ENCODE measurements around the gene SAG.

Gene SAG

DNA sequence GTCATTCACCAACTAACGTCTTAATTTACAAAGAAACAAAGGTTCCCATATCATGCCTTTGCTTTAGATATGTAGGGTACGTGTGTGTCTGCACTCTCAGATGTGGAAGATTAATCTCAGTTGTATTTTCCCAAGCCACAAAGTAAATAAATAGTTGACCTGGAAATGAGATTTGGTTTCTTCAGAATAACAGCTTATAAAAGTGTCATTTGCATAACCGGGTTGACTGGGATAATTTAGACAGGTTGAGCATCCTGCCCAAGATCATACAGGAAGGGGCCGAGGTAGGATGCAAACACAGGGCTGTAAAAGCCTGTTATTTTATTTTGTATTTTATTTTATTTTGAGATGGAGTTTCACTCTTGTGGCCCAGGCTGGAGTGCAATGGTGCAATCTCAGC lies 36.7 kb upstream of the SAG start:
- TF ChIP-seq, protein P1, sequence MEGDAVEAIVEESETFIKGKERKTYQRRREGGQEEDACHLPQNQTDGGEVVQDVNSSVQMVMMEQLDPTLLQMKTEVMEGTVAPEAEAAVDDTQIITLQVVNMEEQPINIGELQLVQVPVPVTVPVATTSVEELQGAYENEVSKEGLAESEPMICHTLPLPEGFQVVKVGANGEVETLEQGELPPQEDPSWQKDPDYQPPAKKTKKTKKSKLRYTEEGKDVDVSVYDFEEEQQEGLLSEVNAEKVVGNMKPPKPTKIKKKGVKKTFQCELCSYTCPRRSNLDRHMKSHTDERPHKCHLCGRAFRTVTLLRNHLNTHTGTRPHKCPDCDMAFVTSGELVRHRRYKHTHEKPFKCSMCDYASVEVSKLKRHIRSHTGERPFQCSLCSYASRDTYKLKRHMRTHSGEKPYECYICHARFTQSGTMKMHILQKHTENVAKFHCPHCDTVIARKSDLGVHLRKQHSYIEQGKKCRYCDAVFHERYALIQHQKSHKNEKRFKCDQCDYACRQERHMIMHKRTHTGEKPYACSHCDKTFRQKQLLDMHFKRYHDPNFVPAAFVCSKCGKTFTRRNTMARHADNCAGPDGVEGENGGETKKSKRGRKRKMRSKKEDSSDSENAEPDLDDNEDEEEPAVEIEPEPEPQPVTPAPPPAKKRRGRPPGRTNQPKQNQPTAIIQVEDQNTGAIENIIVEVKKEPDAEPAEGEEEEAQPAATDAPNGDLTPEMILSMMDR (IDR thresholded peaks at IDR 0.05) = no peak
- H3K9me3 Mint-ChIP-seq = no peaks in the 10 kb centered on the region
- peaks cover 7% of the 10 kb centered on the region for H3K4me1 Mint-ChIP-seq
- H3K27me3 Mint-ChIP-seq (ENCODE audit: low read depth, poor library complexity) = no peaks in the 10 kb centered on the region
- peaks cover 84% of the 10 kb centered on the region for H3K36me3 Mint-ChIP-seq (ENCODE audit: low read depth)
- H3K27ac Mint-ChIP-seq = peak overlapping the region; percentile 82
- no peak overlapping the region for H3K4me3 Mint-ChIP-seq
- DNase-seq = no peak

DNA sequence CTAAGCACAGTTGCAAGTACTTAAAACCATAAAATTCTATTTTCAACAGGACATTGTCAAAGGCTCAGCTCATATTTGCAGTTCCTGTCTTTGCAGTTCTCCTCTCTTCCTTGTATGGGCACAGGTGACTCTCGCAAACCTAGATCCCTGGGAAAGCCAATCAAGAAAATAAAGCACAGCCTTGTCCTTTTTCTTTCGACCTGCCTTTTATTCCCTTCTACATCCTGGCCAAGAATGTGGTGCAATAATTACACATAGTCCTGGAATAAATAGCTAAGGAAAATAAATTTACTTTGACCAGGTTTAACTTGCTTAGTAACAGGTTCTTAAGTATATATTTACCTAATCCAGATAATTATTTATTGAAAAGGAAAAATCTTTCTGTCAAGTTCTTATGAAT lies 35.9 kb upstream of the SAG start:
- H3K27ac Mint-ChIP-seq = no peak overlapping the region
- no peaks in the 10 kb centered on the region for H3K9me3 Mint-ChIP-seq
- TF ChIP-seq, protein P1 (IDR thresholded peaks at IDR 0.05) = no peak
- DNase-seq = no peak
- H3K4me1 Mint-ChIP-seq = no peaks in the 10 kb centered on the region
- no peaks in the 10 kb centered on the region for H3K27me3 Mint-ChIP-seq (ENCODE audit: low read depth, poor library complexity)
- no peak overlapping the region for H3K4me3 Mint-ChIP-seq
- peaks cover 81% of the 10 kb centered on the region for H3K36me3 Mint-ChIP-seq (ENCODE audit: low read depth)

DNA sequence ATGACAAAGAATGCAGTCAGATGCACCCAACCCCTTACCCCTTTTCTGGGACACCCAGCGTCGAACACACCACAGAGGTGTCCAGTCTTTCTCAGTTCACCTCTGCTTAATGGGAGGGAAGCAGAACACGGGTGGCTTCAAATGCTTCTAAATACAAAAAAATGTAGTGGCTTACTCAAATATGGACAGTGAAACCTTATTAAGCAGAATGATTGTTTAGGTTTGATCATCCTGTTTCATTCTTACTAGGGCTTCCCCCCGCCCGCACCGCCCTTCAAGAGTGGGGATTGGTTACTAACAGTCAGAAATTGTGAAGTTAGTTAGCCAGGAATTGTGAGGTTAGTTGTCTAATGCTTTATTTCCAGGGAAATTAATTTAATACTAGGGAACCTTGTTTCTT lies 34.5 kb upstream of the SAG start:
- TF ChIP-seq, protein P1 (IDR thresholded peaks at IDR 0.05) = no peak
- Mint-ChIP-seq H3K36me3 (ENCODE audit: low read depth) (peaks cover 75% of the 10 kb centered on the region), H3K4me3 (no peak overlapping the region), H3K9me3 (no peaks in the 10 kb centered on the region), H3K4me1 (no peaks in the 10 kb centered on the region), H3K27ac (no peak overlapping the region), H3K27me3 (ENCODE audit: low read depth, poor library complexity) (no peaks in the 10 kb centered on the region)
- no peak for DNase-seq

DNA sequence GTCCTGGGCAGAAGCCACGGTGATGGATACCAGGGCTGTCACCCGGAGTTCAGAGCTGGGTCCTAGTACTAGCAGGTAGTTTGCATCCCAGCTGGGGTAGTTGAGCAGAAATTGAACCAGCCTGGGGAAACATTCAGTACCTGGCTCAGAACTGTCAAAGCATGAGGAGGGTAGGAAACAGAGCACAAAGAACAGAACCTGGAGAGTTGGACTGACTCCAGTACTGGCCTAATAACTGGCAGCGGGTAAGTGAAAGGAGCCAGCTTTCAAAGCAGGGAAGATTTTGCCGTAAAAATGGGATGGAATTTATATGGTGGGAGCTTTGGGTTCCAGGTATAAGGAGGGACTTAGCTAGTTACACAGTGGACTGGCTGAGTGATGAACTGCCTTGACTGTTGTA lies 32.4 kb upstream of the SAG start:
- H3K36me3 Mint-ChIP-seq (ENCODE audit: low read depth) = peaks cover 62% of the 10 kb centered on the region
- no peaks in the 10 kb centered on the region for H3K9me3 Mint-ChIP-seq
- no peaks in the 10 kb centered on the region for H3K27me3 Mint-ChIP-seq (ENCODE audit: low read depth, poor library complexity)
- TF ChIP-seq, protein P1 (IDR thresholded peaks at IDR 0.05) = no peak
- no peak for DNase-seq
- H3K4me1 Mint-ChIP-seq = no peaks in the 10 kb centered on the region
- H3K27ac Mint-ChIP-seq = no peak overlapping the region
- no peak overlapping the region for H3K4me3 Mint-ChIP-seq

DNA sequence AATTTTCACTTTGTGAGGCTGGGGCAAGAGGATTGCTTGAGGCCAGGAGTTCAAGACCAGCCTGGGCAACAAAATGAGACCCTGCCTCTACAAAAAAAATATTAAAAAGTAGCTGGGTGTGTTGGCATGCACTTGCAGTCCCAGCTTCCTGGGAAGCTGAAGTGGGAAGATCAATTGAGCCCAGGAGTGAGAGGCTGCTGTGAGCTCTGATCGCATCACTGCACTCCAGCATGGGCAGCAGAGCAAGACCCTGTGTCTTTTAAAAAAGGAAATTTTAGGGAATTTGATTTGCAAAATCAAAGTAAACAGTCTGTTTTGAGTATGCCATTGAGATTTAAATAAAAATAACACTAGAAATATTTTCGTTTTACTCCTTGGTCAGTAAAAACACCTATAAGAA lies 28.7 kb upstream of the SAG start:
- TF ChIP-seq, protein P1 (IDR thresholded peaks at IDR 0.05) = no peak
- no peaks in the 10 kb centered on the region for H3K9me3 Mint-ChIP-seq
- no peaks in the 10 kb centered on the region for H3K4me1 Mint-ChIP-seq
- peaks cover 62% of the 10 kb centered on the region for H3K36me3 Mint-ChIP-seq (ENCODE audit: low read depth)
- no peak overlapping the region for H3K27ac Mint-ChIP-seq
- no peaks in the 10 kb centered on the region for H3K27me3 Mint-ChIP-seq (ENCODE audit: low read depth, poor library complexity)
- no peak overlapping the region for H3K4me3 Mint-ChIP-seq
- DNase-seq = no peak

DNA sequence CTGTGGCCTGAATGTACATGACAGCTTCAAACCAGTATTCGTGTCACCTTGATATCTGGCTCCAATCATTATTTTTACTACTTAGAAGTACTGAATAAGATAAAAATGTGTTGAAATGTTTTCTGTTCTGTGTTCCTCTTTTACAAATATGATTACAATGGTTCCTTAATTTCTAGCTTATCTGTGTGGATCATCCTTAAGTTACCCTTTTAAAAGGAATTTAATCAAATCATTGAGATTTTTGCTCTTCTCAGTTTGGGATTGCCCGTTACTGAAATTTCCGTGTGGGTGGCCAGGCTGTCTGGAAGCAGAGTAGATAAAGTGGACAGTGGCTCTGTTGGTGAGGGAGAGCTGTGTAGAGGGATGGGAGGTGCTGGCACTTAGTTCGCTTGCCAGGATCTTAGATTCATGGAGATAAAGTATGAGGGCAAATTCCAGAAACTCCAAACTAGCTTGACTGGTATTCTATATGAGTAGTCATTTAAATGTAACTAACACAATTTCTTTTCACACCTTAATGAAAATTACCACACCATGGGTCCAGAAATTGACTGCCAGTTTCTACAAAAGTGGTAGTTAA lies 27.4 kb upstream of the SAG start:
- Mint-ChIP-seq H3K4me1 (no peaks in the 10 kb centered on the region), H3K4me3 (no peak overlapping the region), H3K27me3 (ENCODE audit: low read depth, poor library complexity) (no peaks in the 10 kb centered on the region), H3K27ac (peak overlapping the region; percentile 17), H3K9me3 (no peaks in the 10 kb centered on the region), H3K36me3 (ENCODE audit: low read depth) (peaks cover 58% of the 10 kb centered on the region)
- DNase-seq = no peak
- TF ChIP-seq, protein P1 (IDR thresholded peaks at IDR 0.05) = no peak

All from nephron progenitor cell (in vitro differentiated cells).